ENCODE results near the gene ZNF217. TPM values are rescaled to one million over a fixed set of nuclear protein-coding genes. Genes with fewer than 3 reads are reported as not detected.

The ZNF217 gene
- total and polyA plus RNA-seq, 9 of the 15 experiments (the other 6 are each of a cell fraction or from before 2014, with no cell fraction given): 3.0 to 41.8 (median 16.8) TPM

DNA sequence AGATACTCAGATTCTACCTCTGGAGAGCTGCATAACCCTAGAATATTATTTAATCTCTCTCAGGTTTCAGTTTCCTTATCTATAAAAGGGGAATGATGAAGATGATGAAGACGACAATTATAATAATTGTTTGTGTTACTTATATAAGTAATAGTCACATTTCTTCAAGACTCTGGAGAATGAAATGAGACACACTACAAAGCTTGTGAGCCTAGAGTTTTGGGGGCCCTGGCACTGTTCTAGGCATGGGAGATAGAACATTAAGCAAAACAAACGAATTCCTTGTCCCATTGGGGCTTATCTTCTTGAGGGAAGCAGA, 5.4 kb upstream of the ZNF217 start:
- CTCF ChIA-PET (ENCODE audit: low intra/inter-chr PET ratio): no interaction called here

GRCh38 chr20:53598140-53599043, 4.8 kb upstream of the ZNF217 start:
- intact Hi-C loops (cut with micrococcal nuclease) (no loop called here), in situ Hi-C loops (cut with MboI) (no loop called here)
- Histone ChIP-seq H3K4me1 (replicated peaks in 1 of 2; ENCODE audit: control insufficient read depth in 2 of 2, insufficient read depth in 2 of 2, low read length in 2 of 2) (peaks cover 22 to 30% of the 10 kb centered on the region in 2 experiments; a peak in 4 of 5 replicates), H3K9ac (ENCODE audit: insufficient read depth in 1 of 2, low read depth in 2 of 2, low read length in 2 of 2) (peak overlapping the region in 1 of 2 experiments; percentile 47; a peak in 1 of 4 replicates), H4K20me1 (replicated peaks; ENCODE audit: control insufficient read depth, insufficient read depth, low read length) (no peaks in the 10 kb centered on the region), H3K27ac (ENCODE audit: extremely low read depth, low read depth, low read length) (peak overlapping the region; percentile 7; the same call in 1 of the 3 replicates), H3K27me3 (ENCODE audit: control insufficient read depth in 2 of 2, insufficient read depth in 2 of 2, low read length in 2 of 2) (no peaks in the 10 kb centered on the region), H3K79me2 (ENCODE audit: control insufficient read depth, insufficient read depth, low read length) (peaks cover 75% of the 10 kb centered on the region), H3K9me3 (replicated peaks; ENCODE audit: control insufficient read depth, insufficient read depth, low read depth, low read length) (no peaks in the 10 kb centered on the region), H3K36me3 (ENCODE audit: control insufficient read depth, insufficient read depth, low read length) (peaks cover 8% of the 10 kb centered on the region; the same call in 2 of the 3 replicates), H3K9me1 (ENCODE audit: control insufficient read depth, insufficient read depth, low read length) (no peaks in the 10 kb centered on the region), H3K4me2 (ENCODE audit: insufficient read depth, low read length) (peak overlapping the region; percentile 30; the same call in 1 of the 2 replicates), H3K4me3 (no peak overlapping the region), H2AFZ (ENCODE audit: low read depth, low read length) (0 out of 2 replicates have a peak overlapping the region, but pooled peaks have one; percentile 30)
- 44% methylated on average over 9 of the region's 9 CpGs for WGBS (ENCODE audit: insufficient coverage, low coverage, missing lambda C conversion rate)
- POLR2A ChIA-PET: interaction anchor here (0.6 to 2.8 kb wide), 2 partner anchors 11 to 49 kb away, joined by 3 to 19 read pairs; no protein-coding TSS in a partner anchor
- BruUV-seq (replicated peaks): no TSS peak
- CTCF ChIA-PET (ENCODE audit: low intra/inter-chr PET ratio): no interaction called here
- ATAC-seq (no peak), FAIRE-seq (no peak), DNase-seq (ENCODE audit: extremely low read depth in 1 of 4, low spot score in 3 of 4) (no peak)
- no peak for TF ChIP-seq ZNF121 (CRISPR knock-in tag; conservative IDR thresholded peaks at IDR 0.05)
- 0 out of 2 replicates have a peak, but pooled peaks have one; percentile 18 for TF ChIP-seq CTBP1 (IDR thresholded peaks at IDR 0.05; ENCODE audit: borderline replicate concordance)
- no peak for TF ChIP-seq RCOR1 (IDR thresholded peaks at IDR 0.05; ENCODE audit: borderline replicate concordance in 1 of 2, low read depth in 2 of 2, low read length in 2 of 2)
- TF ChIP-seq FOXA3 (CRISPR knock-in tag; conservative IDR thresholded peaks at IDR 0.05 in 1 of 2, IDR thresholded peaks at IDR 0.05 in 1 of 2): no peak
- no peak for TF ChIP-seq FOXJ3 (CRISPR knock-in tag; IDR thresholded peaks at IDR 0.05)
- TF ChIP-seq MTA3 (IDR thresholded peaks at IDR 0.05; ENCODE audit: borderline replicate concordance): no peak
- TF ChIP-seq TAF1 (IDR thresholded peaks at IDR 0.05; ENCODE audit: control insufficient read depth, extremely low read depth, insufficient read depth, low read length, severe bottlenecking): no peak
- no peak for TF ChIP-seq SMARCE1 (IDR thresholded peaks at IDR 0.05)
- 0 out of 2 replicates have a peak, but pooled peaks have one; percentile 19 for TF ChIP-seq SP1 (CRISPR knock-in tag; IDR thresholded peaks at IDR 0.05)
- TF ChIP-seq, protein P1, sequence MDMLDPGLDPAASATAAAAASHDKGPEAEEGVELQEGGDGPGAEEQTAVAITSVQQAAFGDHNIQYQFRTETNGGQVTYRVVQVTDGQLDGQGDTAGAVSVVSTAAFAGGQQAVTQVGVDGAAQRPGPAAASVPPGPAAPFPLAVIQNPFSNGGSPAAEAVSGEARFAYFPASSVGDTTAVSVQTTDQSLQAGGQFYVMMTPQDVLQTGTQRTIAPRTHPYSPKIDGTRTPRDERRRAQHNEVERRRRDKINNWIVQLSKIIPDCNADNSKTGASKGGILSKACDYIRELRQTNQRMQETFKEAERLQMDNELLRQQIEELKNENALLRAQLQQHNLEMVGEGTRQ (CRISPR knock-in tag; IDR thresholded peaks at IDR 0.05): peak; percentile 52; the same call in 1 of the 2 replicates
- peak; percentile 33; the same call in 1 of the 2 replicates for TF ChIP-seq RAD51 (IDR thresholded peaks at IDR 0.05; ENCODE audit: borderline replicate concordance, low read depth)
- no peak for TF ChIP-seq RFX5 (IDR thresholded peaks at IDR 0.05; ENCODE audit: low read depth, low read length)
- no peak for TF ChIP-seq LARP7 (IDR thresholded peaks at IDR 0.05)

More for the DNA sequence above, 5.4 kb upstream of the ZNF217 start:
- Histone ChIP-seq H3K79me2 (ENCODE audit: control insufficient read depth, insufficient read depth, low read length) (peaks cover 78% of the 10 kb centered on the region), H3K36me3 (ENCODE audit: control insufficient read depth, insufficient read depth, low read length) (peaks cover 8% of the 10 kb centered on the region; the same call in 2 of the 3 replicates), H3K4me1 (replicated peaks in 1 of 2; ENCODE audit: control insufficient read depth in 2 of 2, insufficient read depth in 2 of 2, low read length in 2 of 2) (peaks cover 22 to 30% of the 10 kb centered on the region in 2 experiments; a peak in 4 of 5 replicates), H3K4me3 (no peak overlapping the region), H3K9me3 (replicated peaks; ENCODE audit: control insufficient read depth, insufficient read depth, low read depth, low read length) (no peaks in the 10 kb centered on the region), H3K27ac (ENCODE audit: extremely low read depth, low read depth, low read length) (no peak overlapping the region), H3K9ac (ENCODE audit: insufficient read depth in 1 of 2, low read depth in 2 of 2, low read length in 2 of 2) (peak overlapping the region in 1 of 2 experiments; percentile 28; a peak in 1 of 4 replicates), H3K4me2 (ENCODE audit: insufficient read depth, low read length) (0 out of 2 replicates have a peak overlapping the region, but pooled peaks have one; percentile 30), H4K20me1 (replicated peaks; ENCODE audit: control insufficient read depth, insufficient read depth, low read length) (no peaks in the 10 kb centered on the region), H3K9me1 (ENCODE audit: control insufficient read depth, insufficient read depth, low read length) (no peaks in the 10 kb centered on the region), H2AFZ (ENCODE audit: low read depth, low read length) (no peak overlapping the region), H3K27me3 (ENCODE audit: control insufficient read depth in 2 of 2, insufficient read depth in 2 of 2, low read length in 2 of 2) (no peaks in the 10 kb centered on the region)
- 16% methylated on average over 2 of the region's 2 CpGs for WGBS (ENCODE audit: insufficient coverage, low coverage, missing lambda C conversion rate)
- ATAC-seq (no peak), FAIRE-seq (no peak), DNase-seq (ENCODE audit: extremely low read depth in 1 of 4, low spot score in 3 of 4) (no peak)
- POLR2A ChIA-PET: interaction anchor here (2.8 kb wide), 1 partner anchor 10 kb away, joined by 19 read pairs; no protein-coding TSS in a partner anchor
- in situ Hi-C loops (cut with MboI): no loop called here
- TF ChIP-seq SAFB2 (IDR thresholded peaks at IDR 0.05; ENCODE audit: borderline replicate concordance, low read depth, low read length, severe bottlenecking) (no peak), ZKSCAN8 (CRISPR knock-in tag; IDR thresholded peaks at IDR 0.05) (no peak), RFX1 (IDR thresholded peaks at IDR 0.05) (peak; percentile 6; the same call in 1 of the 2 replicates)
- no TSS peak for BruUV-seq (replicated peaks)
- intact Hi-C loops (cut with micrococcal nuclease): no loop called here
